GM10248 (cell line): Measurements from ENCODE around the gene MRPS6.

Experiments
- CTCF ChIA-PET: fragments of 300-600 bp; sonication (Branson Sonifier 250); formaldehyde crosslinking; extraction: SDS; loops from one replicate; lab custom pipeline; 2021; ENCODE audit warnings: antibody characterized with exemption; lab: Yijun Ruan, JAX
- POLR2A ChIA-PET: fragments of 350-650 bp; sonication (Branson Sonifier 250); formaldehyde crosslinking; extraction: SDS; loops from one replicate; lab custom pipeline; 2020; ENCODE audit warnings: antibody characterized with exemption; lab: Yijun Ruan, JAX
- DNase-seq: peaks from one replicate; pipeline ENCODE4 v3.0.0; 2012; ENCODE audit errors: extremely low spot score
- TF ChIP-seq, protein P1 (sequence below): IDR thresholded peaks from 2 replicates; pipeline ENCODE4 v1.5.1; 2012; ENCODE audit warnings: mild to moderate bottlenecking, low read depth; ENCODE audit errors: extremely low read depth, missing control alignments, control extremely low read depth

MRPS6 gene

DNA sequence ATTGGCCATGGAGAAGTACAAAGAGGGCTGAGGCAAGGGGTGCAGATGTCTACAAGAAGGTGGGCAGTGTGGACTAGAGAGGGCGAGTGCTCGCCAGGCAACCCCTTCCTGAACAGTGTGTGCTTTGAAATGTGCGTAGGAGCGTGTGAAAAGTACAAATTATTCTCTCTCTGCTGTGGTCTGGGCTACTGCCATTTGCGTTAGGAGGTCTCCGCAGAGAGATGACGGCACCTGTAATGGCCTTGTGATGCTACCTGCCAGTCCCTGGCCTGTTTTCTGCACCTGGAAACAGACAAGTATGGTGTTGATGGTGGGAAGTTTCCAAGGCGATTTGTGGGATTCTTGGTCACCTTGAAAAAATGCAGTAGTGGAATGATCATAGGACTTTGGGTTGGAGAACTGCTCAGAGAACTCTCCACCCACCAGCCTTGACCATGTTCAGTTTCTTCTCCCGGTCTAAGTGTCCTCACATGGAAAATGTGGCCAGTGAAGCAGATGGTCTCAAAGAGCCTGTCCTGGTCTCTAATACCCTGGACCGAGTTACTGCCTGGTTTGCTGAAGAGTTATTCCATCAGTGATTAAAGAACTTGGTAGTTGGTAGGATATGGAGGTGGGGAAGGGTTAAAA lies 74.5 kb downstream of the MRPS6 start:
- POLR2A ChIA-PET = no interaction called here
- TF ChIP-seq, protein P1, sequence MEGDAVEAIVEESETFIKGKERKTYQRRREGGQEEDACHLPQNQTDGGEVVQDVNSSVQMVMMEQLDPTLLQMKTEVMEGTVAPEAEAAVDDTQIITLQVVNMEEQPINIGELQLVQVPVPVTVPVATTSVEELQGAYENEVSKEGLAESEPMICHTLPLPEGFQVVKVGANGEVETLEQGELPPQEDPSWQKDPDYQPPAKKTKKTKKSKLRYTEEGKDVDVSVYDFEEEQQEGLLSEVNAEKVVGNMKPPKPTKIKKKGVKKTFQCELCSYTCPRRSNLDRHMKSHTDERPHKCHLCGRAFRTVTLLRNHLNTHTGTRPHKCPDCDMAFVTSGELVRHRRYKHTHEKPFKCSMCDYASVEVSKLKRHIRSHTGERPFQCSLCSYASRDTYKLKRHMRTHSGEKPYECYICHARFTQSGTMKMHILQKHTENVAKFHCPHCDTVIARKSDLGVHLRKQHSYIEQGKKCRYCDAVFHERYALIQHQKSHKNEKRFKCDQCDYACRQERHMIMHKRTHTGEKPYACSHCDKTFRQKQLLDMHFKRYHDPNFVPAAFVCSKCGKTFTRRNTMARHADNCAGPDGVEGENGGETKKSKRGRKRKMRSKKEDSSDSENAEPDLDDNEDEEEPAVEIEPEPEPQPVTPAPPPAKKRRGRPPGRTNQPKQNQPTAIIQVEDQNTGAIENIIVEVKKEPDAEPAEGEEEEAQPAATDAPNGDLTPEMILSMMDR = no peak
- CTCF ChIA-PET = interaction anchor here (1.3 kb wide), 1 partner anchor 20 kb away, joined by 3 read pairs; no protein-coding TSS in a partner anchor
- DNase-seq = no peak

DNA sequence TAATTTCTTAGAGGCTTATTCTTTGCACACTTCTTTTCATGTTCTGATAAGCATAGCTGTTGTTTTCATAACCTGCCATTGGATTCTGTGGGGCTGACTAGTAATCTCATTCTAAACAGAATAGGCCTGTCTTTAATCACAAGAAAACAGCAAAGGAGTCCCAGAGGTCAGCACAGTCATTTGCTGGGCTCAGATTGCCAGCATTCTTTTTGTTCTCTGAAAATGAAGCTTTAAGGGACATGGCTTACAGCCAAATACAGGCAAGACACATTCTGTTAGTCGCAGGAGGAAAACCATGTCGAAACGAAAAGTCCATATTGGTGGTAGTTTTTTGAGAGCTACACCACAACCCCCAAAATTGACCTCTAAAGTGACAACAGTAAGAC lies 75.0 kb downstream of the MRPS6 start:
- no peak for DNase-seq
- TF ChIP-seq, protein P1 = no peak
- POLR2A ChIA-PET = no interaction called here
- CTCF ChIA-PET = interaction anchor here (1.3 kb wide), 1 partner anchor 19 kb away, joined by 3 read pairs; no protein-coding TSS in a partner anchor

DNA sequence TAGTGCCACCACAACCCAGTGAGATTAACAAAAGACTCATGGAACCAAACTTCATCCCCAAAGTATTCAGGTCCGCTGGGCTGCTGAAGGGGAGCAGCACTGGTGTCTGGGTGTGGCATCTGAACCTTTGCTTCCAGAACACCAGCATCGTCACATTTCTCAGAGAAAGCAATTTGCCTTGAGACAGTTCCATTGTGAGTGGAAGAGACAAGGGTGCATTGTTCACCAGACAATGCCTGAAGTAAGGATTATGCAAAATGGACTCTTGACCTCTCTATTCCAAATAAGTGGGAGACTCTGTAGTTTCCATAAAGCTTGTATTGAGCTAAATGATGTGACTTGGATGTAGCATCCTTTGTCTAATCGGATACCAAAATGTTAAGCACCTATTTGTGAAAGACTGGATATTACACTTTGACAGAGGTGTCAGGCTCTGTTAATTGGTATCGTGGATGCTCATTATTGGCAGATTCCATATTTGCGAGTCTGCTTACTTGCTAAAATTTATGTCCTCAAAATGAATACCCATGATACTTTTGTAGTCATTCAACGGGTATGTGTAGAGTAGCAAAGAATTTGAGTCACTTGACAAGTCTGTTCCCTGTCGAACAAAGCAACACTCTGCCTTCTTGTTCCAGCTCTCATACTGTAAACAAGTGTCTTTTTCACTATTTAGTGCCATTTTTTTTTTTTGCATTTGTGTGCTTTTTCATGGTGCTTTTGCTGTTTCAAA lies 75.6 kb downstream of the MRPS6 start:
- ChIA-PET CTCF (interaction anchor here (0.9 to 1.3 kb wide), 2 partner anchors 19 to 225 kb away, joined by 3 read pairs; no protein-coding TSS in a partner anchor), POLR2A (no interaction called here)
- DNase-seq = no peak
- TF ChIP-seq, protein P1 = no peak

DNA sequence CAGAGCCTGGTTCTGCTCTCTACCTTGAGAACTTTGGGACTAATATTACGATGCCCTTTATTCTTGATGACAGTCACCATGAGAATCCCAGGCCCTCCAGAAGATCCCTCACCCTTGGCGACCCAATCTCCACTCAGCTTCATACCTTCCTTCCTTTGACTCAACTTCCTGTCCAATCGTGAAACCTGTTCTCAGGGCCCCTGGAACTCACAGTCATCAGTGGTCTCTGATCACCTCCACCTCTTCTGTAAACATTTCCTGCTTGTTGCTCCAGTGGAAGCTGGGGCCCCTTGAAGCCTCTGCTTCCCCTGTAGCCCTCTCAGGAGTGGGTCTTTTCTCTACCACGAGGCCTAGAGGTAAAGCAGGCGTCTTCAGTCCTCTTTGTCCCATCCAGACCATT lies 79.1 kb downstream of the MRPS6 start:
- ChIA-PET POLR2A (no interaction called here), CTCF (no interaction called here)
- no peak for DNase-seq
- TF ChIP-seq, protein P1 = no peak

DNA sequence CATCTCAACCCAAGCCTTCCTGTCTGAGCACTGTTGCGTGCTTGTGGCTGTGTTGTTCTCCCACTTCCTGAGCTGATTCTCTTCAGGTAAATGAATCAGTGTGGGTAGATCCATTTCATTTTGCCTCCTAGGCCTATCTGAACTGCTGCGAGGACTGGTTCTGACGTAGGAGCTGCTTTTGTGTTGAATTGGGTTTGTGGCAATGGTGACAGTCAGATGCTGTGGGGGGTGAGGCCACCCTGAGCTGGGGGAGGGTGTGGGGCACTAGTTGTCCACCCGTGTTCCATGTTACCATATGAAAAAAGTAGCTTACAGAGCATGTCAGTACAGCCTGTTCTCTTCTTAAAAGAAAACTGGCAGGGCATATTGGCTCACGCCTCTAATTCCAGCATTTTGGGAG lies 81.5 kb downstream of the MRPS6 start:
- TF ChIP-seq, protein P1 = no peak
- no peak for DNase-seq
- CTCF ChIA-PET = interaction anchor here (1.3 to 2.0 kb wide), 3 partner anchors 10 to 14 kb away, joined by 3 to 7 read pairs (median 3); no protein-coding TSS in a partner anchor
- POLR2A ChIA-PET = no interaction called here

DNA sequence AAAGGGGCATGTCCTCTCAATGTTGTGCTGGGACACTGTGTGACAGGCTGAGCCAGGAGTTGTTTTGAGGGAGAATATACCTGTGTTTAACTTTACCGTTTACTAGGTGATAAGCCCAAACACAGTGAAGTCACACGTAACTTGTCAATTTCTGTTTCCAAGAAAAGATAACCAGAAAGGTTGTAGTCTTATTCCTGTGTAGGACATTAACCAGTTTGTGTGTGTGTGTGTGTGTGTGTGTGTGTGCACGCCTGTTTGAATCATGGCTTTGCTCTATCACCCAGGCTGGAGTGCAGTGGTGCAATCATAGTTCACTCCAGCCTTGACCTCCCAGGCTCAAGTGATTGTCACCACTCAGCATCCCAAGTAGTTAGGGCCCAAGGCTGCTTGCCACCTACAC lies 83.6 kb downstream of the MRPS6 start:
- TF ChIP-seq, protein P1 = no peak
- no peak for DNase-seq
- CTCF ChIA-PET = no interaction called here
- POLR2A ChIA-PET = no interaction called here
